GM19023 (cell line): Measurements from ENCODE around the gene CCDC187.
A peak's percentile ranks its signal among the peaks of the same experiment; 100 is the strongest.

Experiments used
- ATAC-seq: cut with Tn5 transposase; IDR thresholded peaks from one replicate; pipeline ENCODE4 v1.9.1; 2021; ENCODE audit warnings: mild to moderate bottlenecking, moderate library complexity; ENCODE audit not compliant: unreplicated experiment

The CCDC187 gene

DNA sequence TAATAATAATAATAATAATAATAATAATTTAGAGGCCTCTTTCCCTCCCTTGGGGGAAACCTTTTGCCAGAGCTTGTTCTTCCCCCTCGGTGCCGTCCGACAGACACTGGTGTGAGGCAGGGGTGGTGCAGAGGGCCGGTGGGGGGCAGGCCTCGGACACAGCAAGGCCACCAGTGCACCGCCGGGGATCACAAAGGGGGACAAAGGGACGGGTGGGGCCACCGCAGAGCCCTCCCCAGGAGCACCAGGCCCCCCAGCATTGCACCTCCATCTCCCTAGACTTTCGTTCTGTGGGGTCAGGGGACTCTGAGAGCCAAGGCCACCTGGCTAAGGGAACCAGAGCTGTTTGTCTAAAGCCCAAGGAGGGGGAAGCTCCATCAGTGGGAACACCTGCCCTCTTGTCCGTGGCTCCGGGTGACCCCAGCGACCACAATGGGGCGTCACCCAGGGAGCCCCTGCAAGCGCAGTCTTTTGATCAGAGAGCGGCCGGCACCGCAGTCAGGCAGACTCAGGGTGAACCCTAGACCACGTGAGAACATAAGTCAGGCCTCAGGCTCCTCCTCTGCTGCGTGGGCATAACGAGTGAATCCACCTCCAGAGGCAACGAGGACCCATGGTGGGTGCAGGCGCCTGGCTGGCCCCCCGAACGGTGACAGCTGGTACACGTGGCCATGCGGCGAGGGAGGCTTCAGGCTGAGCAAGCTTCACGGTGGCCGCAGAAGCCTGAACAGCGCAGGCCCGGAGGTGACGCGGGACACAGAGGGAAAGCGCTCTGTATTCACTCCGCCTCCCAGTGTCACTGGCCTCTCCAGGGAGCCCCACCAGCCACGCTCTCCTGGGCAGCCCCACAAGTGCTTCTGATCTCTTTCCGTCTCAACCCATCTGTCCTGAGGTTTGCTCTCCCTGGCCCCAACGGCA, 46.3 kb downstream of the CCDC187 start:
- ATAC-seq: no peak

DNA sequence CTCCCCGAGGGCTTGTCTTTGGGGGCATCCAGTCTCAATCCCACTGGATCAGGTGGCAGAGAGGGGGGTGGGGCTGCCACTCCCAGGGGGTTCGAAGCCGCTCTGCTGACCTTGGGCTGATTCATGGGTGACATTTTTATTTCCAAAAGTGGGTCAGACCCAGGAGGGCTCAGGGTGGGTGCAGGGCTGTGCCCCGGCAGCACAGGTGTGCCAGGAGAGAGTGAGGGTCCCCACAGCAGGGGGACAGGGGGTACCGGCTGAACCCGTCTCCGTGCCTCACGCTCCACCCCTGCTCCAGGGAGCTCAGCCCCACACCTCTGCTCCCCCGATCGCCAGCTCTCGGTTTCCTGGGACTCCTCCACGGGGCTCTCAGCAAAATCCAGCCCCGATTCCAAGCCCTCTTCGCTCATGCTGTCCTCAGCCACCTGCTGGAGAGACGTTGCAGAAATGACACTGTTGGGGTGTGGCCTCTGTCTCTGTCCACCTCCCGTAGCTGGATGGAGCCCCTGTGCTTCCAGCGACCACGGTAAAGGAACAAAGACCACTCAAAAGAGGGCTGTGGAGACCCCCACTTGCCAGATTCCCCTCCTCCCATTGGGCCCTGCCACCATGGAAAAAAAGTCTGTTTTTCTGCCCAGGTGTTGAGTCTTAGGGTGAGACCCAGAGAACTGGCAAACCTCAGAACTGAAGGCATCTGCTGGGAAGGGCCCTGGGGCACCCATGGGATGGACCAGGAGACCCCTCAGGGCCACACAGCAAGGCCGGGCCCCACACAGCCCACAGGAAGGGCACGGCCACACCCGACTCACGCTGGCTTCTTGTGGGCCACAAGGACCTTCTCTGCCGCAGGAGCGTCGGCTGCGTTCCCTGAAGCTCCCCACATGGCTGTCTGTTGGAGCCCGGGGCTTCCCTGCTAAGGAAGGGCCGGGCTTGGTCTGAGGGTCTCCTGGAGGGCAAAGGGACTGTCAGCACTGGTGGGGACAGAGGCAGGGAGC, 47.7 kb downstream of the CCDC187 start:
- no peak for ATAC-seq

DNA sequence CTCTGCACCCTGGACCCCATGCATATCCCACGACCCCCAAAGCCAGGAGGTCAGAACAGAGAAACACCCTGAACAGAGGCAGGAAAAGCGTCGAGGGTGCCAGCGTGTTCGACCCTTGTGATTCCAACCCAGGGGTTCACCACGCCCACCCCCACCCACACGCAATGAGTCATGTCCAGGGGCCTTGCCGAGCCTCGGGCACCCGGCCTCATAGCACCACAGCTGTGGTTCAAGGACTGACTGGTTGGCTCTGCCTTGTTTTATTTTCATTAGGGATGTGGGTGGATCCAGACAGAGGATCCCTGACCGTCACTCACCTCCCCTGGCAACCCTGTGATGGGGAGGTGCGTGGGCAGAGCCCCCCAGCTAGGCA, 48.7 kb downstream of the CCDC187 start:
- ATAC-seq: no peak

DNA sequence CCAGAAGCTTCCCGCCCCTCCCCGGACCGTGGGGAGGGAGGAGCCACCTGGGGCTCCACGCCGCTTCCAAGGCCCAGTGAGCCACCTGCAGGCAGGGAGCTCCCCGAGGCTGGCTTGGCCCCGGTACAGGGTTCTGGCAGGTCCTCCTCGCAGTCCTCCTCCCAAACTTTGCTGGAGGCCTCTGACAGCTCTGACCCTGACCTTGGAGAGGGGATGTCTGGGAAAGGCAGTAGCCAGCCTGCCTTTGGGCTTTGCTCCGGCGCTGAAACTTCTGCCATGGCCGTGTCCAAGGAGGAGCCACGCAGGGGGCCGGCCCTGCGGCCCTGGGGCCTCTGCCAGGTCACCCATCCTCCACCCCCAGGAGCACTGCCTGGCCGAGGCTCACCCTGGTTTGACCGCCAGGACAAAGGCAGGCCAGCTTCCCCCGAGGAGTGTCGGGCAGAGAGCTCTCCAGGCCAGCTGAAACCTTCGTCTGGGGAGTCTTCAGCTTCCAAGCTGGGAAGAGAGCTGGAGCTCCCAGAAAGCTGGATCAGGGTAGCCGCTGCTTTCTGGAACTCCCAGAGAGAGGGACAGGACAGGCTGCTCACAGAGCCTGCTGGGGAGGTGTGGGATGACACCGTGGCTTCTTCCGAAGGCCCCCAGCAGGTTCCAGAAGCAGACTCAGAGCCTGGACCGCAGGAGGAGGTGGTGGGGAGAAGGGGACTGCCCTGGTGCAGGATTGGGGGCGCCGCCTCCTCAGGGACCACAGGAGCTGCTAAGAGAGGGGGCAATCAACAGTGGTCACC, 49.3 kb downstream of the CCDC187 start:
- ATAC-seq: no peak

DNA sequence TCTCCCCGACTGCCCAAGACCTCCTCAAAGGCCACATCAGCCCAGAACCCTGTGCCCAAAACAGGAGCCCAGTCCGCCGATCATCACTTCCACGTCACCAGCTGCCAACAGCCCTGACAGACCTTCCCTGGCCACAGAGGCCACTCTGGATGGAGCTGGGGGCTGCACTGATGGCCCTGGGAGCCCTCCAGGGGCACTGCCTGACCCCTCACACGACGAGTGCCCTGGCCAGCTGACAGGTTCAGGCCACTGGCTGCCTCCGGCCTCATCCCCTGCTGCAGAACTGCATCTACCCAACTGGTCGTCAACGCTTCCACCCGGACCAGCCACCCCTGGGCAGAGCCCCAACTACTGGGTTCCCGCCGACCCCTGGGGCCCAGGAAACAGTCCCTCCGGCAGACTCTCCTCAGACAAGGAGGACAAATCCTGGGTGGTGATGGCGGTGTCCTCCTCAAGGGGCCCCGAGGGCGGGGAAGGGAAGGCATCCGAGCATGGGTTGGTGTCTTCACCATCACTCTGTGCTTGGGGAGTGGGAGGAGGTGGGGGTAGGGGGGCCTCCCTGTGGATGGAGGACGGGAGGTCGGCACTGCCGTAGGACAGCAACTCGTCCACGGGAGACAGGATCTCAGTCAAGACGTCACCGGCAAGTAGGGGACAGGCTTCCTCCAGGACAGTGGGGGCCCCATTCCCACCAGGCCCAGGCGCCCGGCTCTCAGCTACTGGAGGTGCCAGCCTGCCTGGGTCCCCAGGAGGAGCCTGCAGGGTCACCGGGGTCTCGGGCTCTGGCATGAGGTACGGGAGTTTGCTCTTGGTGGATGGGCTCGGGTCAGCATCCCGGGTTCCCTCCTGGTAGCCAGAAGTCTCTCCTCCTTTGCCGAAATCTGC, 50.4 kb downstream of the CCDC187 start:
- ATAC-seq: no peak

DNA sequence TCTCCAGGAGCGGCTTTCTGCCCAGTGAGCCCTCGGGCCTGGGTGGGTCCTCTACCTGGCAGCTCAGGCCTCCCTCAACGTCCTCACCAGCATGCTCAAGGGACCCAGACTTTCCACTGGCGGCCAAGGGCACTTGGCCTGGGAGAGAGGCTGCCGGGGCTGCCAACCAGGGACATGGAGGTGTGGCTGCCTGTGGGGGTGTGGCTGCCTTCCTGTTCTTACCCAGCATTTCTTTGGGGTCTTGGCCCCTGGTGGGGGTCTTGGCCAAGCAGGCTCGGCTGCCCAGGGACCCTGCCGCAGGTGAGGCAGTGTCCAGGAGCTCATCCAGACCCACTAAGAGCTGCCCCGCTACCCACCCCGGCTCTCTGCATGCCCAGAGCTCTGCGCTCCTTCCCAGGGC, 51.0 kb downstream of the CCDC187 start:
- no peak for ATAC-seq

DNA sequence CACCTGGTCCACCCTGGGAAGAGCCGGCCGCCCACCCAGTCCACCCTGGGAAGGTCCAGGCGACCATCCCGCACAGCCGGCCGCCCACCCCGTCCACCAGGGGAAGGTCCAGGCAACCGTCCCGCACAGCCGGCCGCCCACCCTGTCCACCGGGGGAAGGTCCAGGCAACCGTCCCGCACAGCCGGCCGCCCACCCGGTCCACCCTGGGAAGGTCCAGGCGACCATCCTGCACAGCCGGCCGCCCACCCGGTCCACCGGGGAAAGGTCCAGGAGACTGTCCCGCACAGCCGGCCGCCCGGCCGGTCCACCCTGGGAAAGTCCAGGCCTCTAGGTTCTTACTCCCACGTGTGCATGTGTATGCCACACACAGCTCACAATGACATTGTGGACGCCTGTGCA, 51.6 kb downstream of the CCDC187 start:
- no peak for ATAC-seq

DNA sequence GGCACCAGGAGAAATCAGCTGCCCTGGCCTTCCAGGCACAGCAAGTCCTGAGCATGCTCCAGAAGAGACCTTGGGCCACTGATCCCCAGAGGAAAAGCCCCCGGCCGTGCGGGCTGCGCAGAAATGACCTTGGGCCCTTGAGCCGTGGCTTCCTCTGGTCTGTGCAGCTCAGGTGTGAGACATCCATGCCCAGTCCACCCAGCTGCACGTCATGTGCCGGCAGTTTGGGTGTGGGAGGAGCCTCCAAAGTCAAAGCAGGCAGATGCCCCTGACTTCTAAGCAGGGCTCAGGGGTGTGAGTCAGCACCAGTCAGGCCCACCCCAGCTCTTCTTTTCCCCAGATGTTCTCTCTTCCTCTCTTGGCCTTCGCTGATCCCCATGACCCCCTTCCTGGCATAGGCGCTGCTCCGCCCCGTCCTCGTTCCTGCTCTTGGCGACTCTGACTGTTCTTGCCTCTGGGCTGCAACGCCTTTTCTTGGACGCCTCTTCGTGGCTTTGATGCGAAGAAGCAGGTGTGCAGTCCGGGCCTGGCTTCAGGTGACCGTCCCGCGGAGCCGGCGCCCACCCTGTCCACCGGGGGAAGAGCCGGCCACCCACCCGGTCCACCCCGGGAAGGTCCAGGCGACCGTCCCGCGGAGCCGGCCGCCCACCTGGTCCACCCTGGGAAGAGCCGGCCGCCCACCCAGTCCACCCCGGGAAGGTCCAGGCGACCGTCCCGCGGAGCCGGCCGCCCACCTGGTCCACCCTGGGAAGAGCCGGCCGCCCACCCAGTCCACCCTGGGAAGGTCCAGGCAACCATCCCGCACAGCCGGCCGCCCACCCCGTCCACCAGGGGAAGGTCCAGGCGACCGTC, 52.4 kb downstream of the CCDC187 start:
- ATAC-seq: no peak

DNA sequence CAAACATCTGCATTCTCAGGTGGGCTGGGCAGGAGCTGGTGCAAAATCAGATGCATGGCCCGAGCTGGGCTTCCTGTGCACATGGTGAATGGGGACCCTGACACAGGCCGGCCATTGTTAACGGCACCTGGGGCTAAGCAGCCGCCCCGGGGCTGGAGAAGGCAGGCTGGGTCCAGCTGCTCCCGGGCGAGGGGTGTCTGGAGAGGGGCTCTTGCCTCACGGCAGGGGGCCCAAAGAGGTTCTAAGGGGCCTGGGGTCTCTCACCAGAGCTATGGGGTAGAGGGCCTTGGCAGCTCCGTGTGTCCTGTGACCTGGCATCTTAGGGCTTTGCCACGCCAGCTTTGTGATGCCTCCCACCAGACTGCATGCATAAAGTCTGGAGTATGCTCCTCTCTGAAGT, 53.2 kb downstream of the CCDC187 start:
- no peak for ATAC-seq

DNA sequence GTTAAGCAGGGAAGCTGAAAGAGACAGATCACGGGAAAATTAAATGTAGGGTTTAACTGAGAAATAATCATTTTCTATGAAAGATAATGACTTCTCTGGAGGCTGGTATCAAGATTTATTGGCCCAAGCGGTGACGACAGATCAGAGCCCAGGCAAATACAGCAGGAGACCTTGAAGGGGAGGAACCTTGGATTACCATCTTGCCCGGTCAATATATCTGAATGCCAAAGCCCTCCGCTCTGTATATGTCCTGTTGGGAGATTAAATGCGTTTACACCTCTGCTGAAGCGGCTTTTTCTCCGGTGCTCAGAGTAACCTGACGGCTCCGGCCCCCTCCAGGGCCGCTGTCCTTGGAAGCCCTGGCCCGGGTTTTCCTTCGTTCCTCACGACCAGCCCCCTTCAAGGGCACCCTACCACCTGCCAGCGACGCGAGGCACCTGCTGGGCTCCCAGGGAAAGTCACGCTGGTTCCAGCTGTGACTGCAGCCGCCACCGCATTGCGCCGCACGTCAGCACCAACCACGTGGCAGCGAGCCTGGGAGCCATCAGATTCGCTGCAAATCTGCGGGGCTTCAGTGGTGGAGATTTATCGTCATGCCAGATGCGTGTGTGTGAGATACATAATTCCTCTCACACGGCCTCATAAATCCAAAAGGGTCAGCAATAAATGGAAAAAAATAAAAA, 53.9 kb downstream of the CCDC187 start:
- no peak for ATAC-seq

DNA sequence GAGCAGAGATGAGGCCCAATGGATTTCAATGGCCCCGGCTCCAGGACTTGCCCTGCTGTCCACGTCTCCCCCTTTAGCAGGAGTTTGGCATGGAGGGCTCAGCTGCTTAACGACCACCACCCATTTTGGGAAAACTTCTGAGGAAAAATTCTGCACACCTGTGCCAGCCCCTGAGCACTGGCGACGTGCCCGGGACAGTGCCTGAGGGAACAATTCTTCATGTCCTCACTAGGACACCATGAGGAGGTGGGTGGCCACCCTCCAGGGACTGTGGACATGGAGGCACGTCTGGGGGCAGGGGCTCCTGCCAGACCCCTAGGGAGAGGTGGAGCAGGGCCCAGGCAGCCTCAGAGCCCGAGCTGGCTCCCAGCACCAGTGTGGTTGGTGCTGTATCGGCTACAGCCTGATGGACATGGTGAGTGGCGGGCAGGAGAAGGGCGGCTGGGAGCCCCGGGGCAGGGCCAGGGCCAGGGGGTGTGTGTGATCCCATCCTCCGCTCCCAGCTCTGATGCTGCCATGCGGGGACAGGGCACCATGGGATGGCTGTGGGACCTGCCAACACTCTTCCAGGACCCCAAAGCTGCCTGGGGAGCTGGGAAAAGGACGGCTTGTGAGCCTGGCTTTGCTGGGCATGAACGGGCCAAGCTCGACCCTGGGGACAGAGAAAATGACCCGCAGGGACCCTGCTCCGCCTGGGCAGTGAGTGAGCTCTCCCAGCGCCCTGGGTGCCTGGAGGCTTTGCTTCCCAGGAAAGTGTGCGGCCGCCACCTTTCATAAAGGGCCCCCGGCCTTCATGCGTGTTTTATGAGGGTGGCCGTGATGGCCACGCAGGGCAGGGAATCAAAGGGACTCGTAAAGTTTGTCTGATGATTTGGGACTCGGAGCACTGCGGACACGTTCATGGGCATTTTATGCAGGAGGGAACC, 54.7 kb downstream of the CCDC187 start:
- no peak for ATAC-seq

DNA sequence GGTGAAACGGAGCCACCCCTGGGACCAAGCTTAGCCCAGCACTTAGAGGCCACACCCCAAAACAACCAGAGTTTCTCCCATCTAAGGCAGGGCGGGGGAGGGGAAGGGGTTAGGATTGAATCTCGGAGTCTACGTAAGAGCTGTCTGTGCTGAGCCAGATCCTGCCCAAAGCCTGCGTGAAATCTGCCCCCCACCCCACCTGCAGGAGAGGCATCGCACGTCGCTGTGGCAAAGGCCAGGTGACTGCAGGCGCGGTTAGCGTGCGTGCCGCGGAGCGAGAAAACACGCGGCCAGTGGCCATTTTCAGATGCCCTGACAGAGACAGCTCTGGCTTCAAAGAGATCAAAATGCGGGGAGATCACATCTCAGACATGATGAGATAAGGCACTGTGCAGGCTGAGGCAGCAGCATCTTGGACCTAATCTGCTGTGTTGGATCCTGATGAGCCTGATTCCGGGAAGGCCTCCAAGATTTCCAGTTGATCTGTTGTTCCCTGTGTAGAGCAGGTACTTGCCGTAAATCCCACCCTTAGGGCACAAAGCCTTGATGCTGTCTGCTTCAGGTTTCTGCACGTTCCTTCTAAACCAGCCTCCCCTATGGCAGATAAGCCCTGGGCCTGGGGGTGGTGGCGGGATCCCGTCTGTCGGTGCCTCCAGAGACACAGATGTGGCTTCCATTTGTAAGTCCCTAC, 55.8 kb downstream of the CCDC187 start:
- no peak for ATAC-seq

DNA sequence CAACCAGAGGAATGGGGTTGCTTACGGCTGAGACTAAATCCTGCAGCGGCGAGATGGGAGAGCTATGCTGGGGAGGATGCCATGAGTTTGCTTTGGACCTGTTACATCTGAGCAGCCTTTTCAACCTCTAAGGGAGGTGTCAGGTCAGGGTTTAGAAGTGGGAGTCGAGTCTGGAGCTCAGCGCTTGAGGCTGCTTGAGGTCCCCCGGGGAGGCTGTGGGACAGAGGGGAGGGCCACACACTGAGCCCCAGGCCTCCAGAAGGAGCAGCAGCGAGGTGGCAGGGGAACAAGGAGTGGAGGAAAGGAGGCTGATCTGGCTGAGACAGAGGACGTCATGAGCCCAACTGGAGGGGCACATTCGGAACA, 56.4 kb downstream of the CCDC187 start:
- no peak for ATAC-seq

DNA sequence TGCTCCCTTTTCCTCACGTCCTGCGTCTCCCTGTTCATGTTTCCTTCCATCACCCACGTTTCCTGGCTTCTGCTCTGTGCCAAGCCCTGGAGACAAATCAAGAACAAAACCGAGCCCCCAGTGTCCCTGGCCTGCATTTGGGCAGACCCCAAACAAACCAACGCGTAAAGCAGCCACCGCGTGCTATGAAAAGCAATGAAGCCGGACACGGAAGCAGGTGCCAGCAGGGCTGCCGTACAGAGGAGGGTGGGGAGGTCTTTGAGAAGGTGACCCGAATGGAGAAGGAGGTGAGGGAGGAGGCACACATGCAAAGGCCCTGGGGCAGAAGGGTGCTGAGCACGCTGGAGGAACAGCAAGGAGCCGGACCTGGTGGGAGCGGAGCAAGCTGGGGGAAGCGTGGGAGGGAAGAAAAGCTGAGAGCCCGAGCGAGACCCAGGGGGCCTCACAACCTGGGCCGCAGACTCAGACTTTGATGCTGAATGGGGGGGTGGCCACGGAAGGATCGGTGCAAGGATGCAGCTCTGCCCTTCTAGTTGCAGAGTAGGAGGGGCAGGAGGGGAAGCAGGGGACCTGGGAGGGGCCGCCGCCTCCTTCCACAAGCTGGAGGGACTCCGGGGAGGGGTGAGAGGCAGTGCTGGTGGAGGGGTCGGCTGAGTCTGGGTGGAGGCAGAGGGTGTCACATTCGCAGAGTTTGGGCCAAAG, 56.9 kb downstream of the CCDC187 start:
- ATAC-seq: no peak

DNA sequence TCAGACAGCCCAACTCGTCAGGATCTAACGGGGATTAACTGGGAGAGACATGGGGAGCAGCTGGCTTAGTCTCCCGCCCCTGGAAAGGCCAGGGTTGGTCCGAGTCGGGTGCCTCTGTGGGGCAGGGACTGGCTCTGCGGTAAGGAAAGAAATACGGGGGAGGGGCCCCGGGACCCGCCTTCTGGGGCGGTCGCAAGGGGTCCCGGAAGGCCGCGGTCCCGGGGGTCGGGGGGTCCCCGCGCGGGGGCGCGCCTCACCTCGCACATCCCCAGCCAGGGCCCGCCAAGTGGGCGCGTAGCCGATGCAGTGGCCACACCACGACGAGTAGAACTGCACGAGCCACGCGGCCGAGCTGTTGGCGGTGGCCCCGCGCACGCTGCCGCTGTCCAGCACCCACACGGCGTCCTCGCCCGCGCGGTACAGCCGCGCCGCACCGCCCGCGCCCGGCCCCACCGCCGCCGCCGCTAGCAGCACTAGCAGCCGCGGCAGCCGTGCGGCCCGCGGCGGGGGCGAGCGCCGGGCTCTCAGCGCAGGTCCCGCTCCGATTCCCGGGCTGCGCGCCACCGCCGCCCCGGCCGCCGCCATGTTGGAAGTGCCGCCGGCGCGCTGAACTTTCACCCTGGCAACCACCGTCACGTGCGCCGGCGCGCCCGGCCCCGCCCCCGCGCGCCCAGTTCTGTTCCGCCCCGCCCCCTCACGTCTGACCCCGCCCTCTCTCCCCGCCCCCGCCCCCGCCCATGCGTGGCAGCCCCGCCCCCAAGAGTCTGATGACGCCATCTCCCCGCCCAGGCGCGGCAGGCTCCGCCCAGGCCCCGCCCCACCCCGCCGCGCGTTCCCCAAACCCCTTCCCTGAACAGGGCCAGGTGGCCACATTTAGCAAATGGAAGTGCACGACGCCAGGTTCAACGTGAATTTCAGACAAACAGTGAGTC, 58.4 kb downstream of the CCDC187 start, which contains the start of gene QSOX2:
Gene QSOX2, minus strand, starts transcription at position 594 of the 932 bp plus-strand sequence. Its CDS starts 9 bp downstream, at position 585.
- ATAC-seq: peak; percentile 56
